PC-9 (cell line): Measurements from ENCODE around the gene ZEB2. TPM values are rescaled to one million over a fixed set of nuclear protein-coding genes. Genes with fewer than 3 reads are reported as not detected.

Source experiments
- BruUV-seq: library from RNA; stranded (reverse); fragments of 400-500 nt; replicated peaks from 2 replicates; lab custom pipeline; 2021; lab: Mats Ljungman, UMichigan
- CTCF ChIA-PET: fragments of 300-600 bp; sonication (Branson Sonifier 250); formaldehyde crosslinking; loops from one replicate; lab custom pipeline; 2022; ENCODE audit warnings: antibody characterized with exemption; lab: Charles Lee
- POLR2A ChIA-PET: fragments of 300-600 bp; sonication (Branson Sonifier 250); formaldehyde crosslinking; loops from one replicate; lab custom pipeline; 2022; ENCODE audit warnings: antibody characterized with exemption; ENCODE audit not compliant: unreplicated experiment; lab: Charles Lee
- DNase-seq, 2 experiments: peaks; one replicate each; pipeline versions ENCODE4 v3.0.0 to v3.0.0-alpha.2; 2015 to 2022; ENCODE audit warnings: mixed read lengths in 1 of 2
- H2AFZ ChIP-seq: fragments of 200-600 bp; sonication (generic); 2 replicates; pipeline ENCODE4 v1.8.1; 2017; ENCODE audit warnings: antibody characterized with exemption
- H3F3A ChIP-seq: fragments of 200-600 bp; sonication (generic); 2 replicates; pipeline ENCODE4 v1.8.1; 2017; ENCODE audit warnings: antibody characterized with exemption, mild to moderate bottlenecking, low read depth; ENCODE audit not compliant: insufficient read depth
- H3K27ac ChIP-seq: fragments of 200-600 bp; sonication (generic); 2 replicates; pipeline ENCODE4 v1.6.1; 2016; ENCODE audit warnings: mixed run types
- H3K27me3 ChIP-seq: fragments of 200-600 bp; sonication (generic); 2 replicates; pipeline ENCODE4 v1.6.1; 2016; ENCODE audit warnings: low read depth, mixed run types; ENCODE audit not compliant: insufficient read depth
- H3K36me3 ChIP-seq: fragments of 200-600 bp; sonication (generic); 2 replicates; pipeline ENCODE4 v1.6.1; 2016; ENCODE audit warnings: low read depth, mixed run types
- H3K4me1 ChIP-seq: fragments of 200-600 bp; sonication (generic); replicated peaks from 2 replicates; pipeline ENCODE4 v1.6.1; 2016; ENCODE audit warnings: mixed run types; ENCODE audit not compliant: insufficient read depth
- H3K4me2 ChIP-seq: fragments of 200-600 bp; sonication (generic); 2 replicates; pipeline ENCODE4 v1.6.1; 2017; ENCODE audit warnings: mixed run types
- H3K4me3 ChIP-seq: fragments of 200-600 bp; sonication (generic); 2 replicates; pipeline ENCODE4 v1.6.1; 2016; ENCODE audit warnings: mixed run types
- H3K79me2 ChIP-seq: fragments of 200-600 bp; sonication (generic); 2 replicates; pipeline ENCODE4 v1.6.1; 2017; ENCODE audit warnings: low read depth, mixed run types
- H3K9me2 ChIP-seq: fragments of 200-600 bp; sonication (generic); 2 replicates; pipeline ENCODE4 v1.8.1; 2017; ENCODE audit warnings: mild to moderate bottlenecking; ENCODE audit not compliant: insufficient read depth
- H3K9me3 ChIP-seq: fragments of 200-600 bp; sonication (generic); 2 replicates; pipeline ENCODE4 v1.8.1; 2016; ENCODE audit warnings: low read depth; ENCODE audit not compliant: insufficient read depth
- H4K20me1 ChIP-seq: fragments of 200-600 bp; sonication (generic); 2 replicates; pipeline ENCODE4 v1.8.1; 2017; ENCODE audit not compliant: insufficient read depth
- EZH2 ChIP-seq: fragments of 200-600 bp; sonication (generic); IDR thresholded peaks from 2 replicates; pipeline ENCODE4 v1.8.0; 2017; ENCODE audit warnings: antibody characterized with exemption, low read depth
- intact Hi-C: fragments of 100-400 bp; cut with micrococcal nuclease; formaldehyde crosslinking; loops from one replicate; pipeline ENCODE4 v1.10.0; 2022; ENCODE audit not compliant: unreplicated experiment
- total RNA-seq: library from RNA; stranded (reverse); gene quantifications from 2 replicates; pipeline ENCODE4 v1.2.3, GENCODE V29; 2021
- TF ChIP-seq, protein P1 (sequence below): fragments of 200-600 bp; sonication (generic); conservative IDR thresholded peaks from 2 replicates; pipeline ENCODE4 v1.6.1; 2017; ENCODE audit warnings: mixed run types, antibody characterized with exemption, mild to moderate bottlenecking, moderate library complexity

The ZEB2 gene
- total RNA-seq, 1 experiment from 2014 or later: 0.09 TPM

DNA sequence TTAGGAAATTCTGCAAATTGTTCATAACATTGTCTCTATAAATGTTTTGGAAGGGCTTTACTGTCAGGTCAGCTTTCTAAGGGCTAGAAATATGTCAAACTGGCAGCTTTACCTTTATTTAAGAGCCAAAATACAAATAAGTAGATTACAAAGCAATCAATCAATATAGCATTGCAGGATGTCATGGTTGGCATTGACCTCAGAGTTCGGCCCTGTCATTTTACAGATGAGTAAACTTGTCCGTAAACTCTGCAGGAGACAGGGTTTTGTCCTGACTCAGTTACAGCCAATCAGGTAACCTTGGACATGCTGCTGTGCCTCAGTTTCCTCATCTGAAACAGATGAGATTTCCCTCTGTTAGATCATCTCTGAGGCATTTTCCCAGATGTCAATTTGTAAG is 25.9 kb upstream of the ZEB2 start:
- Histone ChIP-seq H3K9me3 (no peaks in the 10 kb centered on the region), H3K36me3 (no peaks in the 10 kb centered on the region), H3K27me3 (no peaks in the 10 kb centered on the region), H4K20me1 (no peaks in the 10 kb centered on the region), H3K79me2 (no peaks in the 10 kb centered on the region), H3K27ac (no peak overlapping the region), H2AFZ (no peak overlapping the region), H3K4me2 (no peak overlapping the region), H3K9me2 (no peaks in the 10 kb centered on the region; the same call in 1 of the 2 replicates), H3K4me1 (no peaks in the 10 kb centered on the region), H3K4me3 (no peak overlapping the region), H3F3A (no peaks in the 10 kb centered on the region)
- POLR2A ChIA-PET: no interaction called here
- CTCF ChIA-PET: no interaction called here
- TF ChIP-seq, protein P1, sequence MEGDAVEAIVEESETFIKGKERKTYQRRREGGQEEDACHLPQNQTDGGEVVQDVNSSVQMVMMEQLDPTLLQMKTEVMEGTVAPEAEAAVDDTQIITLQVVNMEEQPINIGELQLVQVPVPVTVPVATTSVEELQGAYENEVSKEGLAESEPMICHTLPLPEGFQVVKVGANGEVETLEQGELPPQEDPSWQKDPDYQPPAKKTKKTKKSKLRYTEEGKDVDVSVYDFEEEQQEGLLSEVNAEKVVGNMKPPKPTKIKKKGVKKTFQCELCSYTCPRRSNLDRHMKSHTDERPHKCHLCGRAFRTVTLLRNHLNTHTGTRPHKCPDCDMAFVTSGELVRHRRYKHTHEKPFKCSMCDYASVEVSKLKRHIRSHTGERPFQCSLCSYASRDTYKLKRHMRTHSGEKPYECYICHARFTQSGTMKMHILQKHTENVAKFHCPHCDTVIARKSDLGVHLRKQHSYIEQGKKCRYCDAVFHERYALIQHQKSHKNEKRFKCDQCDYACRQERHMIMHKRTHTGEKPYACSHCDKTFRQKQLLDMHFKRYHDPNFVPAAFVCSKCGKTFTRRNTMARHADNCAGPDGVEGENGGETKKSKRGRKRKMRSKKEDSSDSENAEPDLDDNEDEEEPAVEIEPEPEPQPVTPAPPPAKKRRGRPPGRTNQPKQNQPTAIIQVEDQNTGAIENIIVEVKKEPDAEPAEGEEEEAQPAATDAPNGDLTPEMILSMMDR: no peak
- TF ChIP-seq EZH2: no peak
- BruUV-seq: no TSS peak
- DNase-seq: no peak
- intact Hi-C loops: no loop called here

DNA sequence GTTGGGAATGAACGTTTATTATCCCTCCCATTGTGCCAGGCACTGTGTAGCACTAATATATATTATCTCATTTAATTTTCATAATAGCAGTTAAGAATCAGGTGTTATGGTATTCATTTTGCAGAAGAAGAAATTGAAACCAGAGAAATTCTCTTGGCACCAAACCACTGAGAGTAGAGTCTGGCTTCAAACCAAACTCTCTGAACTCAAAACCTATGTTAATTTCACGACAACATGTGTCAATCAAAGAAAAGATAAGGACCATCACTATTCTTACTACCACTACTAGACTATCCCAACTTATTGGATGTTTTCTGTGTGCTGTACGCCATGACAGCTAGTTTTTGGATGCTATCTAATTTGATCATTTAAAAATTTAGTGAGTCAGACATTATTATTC is 24.1 kb upstream of the ZEB2 start:
- BruUV-seq: no TSS peak
- no peak for DNase-seq
- Histone ChIP-seq H2AFZ (no peak overlapping the region), H3K9me3 (no peaks in the 10 kb centered on the region), H3K27ac (no peak overlapping the region), H3K4me2 (no peak overlapping the region), H3K36me3 (no peaks in the 10 kb centered on the region), H3K27me3 (no peaks in the 10 kb centered on the region), H3K4me3 (no peak overlapping the region), H4K20me1 (no peaks in the 10 kb centered on the region), H3F3A (no peaks in the 10 kb centered on the region), H3K9me2 (no peaks in the 10 kb centered on the region; the same call in 1 of the 2 replicates), H3K79me2 (no peaks in the 10 kb centered on the region), H3K4me1 (no peaks in the 10 kb centered on the region)
- CTCF ChIA-PET: no interaction called here
- POLR2A ChIA-PET: no interaction called here
- no peak for TF ChIP-seq EZH2
- TF ChIP-seq, protein P1: no peak
- intact Hi-C loops: no loop called here

DNA sequence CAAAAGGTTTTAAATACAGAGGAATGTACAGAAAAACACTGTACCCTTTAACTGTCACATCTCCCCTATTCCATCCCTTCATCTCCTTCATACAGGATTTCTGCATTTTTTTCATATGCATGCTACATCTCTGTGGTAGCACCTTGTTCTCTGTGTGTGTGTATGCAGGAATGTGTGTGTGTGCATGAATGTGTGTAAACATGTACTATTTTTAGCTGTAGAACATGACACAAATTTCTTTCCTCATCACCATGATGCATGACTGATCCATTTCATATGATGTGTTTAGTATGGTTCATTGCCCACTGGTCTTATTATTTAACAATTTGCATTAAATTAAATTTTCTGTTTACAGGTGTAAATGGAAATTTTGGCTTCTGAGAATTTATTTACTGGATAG is 21.5 kb upstream of the ZEB2 start:
- Histone ChIP-seq H2AFZ (no peak overlapping the region), H3K4me2 (no peak overlapping the region), H3F3A (no peaks in the 10 kb centered on the region), H3K36me3 (no peaks in the 10 kb centered on the region), H4K20me1 (no peaks in the 10 kb centered on the region), H3K4me3 (no peak overlapping the region), H3K9me3 (no peaks in the 10 kb centered on the region), H3K9me2 (no peaks in the 10 kb centered on the region), H3K27ac (no peak overlapping the region), H3K4me1 (no peaks in the 10 kb centered on the region), H3K27me3 (no peaks in the 10 kb centered on the region), H3K79me2 (no peaks in the 10 kb centered on the region)
- no peak for DNase-seq
- intact Hi-C loops: loop anchor here (2.0 kb wide), 1 partner anchor 25 kb away; no protein-coding TSS in a partner anchor
- ChIA-PET POLR2A (no interaction called here), CTCF (no interaction called here)
- TF ChIP-seq EZH2: no peak
- BruUV-seq: no TSS peak

DNA sequence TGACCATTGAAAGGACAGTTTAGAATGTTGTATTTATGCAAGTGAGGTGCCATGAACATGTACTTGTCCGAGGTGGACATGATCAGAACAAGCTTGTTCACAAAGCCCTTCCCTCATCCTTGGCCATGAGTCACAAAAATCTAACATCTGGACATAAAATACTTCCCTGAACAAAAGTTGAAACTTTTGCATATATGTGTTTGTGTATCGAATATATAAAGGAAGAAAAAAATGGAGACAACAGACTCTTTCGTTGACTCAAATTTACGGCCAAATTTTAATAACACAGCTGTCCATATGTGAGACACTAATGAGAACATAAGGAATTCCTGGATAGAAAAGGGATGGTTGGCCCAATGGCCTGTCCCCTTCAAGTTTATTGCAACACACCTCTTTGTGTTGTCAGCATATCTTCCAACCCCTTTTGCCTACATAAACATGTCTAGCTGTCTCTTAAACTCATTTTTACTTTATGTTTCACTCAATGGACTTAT is 19.4 kb upstream of the ZEB2 start:
- no peak overlapping the region for H3K4me2 ChIP-seq
- H3F3A ChIP-seq: no peaks in the 10 kb centered on the region
- H3K27ac ChIP-seq: no peak overlapping the region
- no peaks in the 10 kb centered on the region for H3K4me1 ChIP-seq
- H4K20me1 ChIP-seq: no peaks in the 10 kb centered on the region
- H3K9me3 ChIP-seq: no peaks in the 10 kb centered on the region
- no peak overlapping the region for H2AFZ ChIP-seq
- POLR2A ChIA-PET: no interaction called here
- H3K27me3 ChIP-seq: no peaks in the 10 kb centered on the region
- CTCF ChIA-PET: no interaction called here
- intact Hi-C loops: no loop called here
- no peaks in the 10 kb centered on the region for H3K36me3 ChIP-seq
- H3K9me2 ChIP-seq: no peaks in the 10 kb centered on the region
- TF ChIP-seq, protein P1: no peak
- no peak for TF ChIP-seq EZH2
- DNase-seq: no peak
- no peak overlapping the region for H3K4me3 ChIP-seq
- BruUV-seq: no TSS peak
- no peaks in the 10 kb centered on the region for H3K79me2 ChIP-seq
